Fibroblast of lung (primary cell): ENCODE results near the gene CA9. TPM values are rescaled to one million over a fixed set of nuclear protein-coding genes. Genes with fewer than 3 reads are reported as not detected.

Experiments used
- DNase-seq, 2 donors: peaks; one replicate each; pipeline versions ENCODE4 v3.0.0 to v3.0.0-alpha.2; 2010; ENCODE audit warnings: low read depth in 2 of 2
- H2AFZ ChIP-seq: 2 replicates; pipeline ENCODE4 v1.5.1; 2012; ENCODE audit warnings: low read length, control low read depth, inconsistent platforms
- H3K27ac ChIP-seq: 2 replicates; pipeline ENCODE4 v1.5.1; 2011; ENCODE audit warnings: low read length, control low read depth; ENCODE audit not compliant: insufficient read depth
- H3K27me3 ChIP-seq: 2 replicates; pipeline ENCODE4 v1.5.1; 2011; ENCODE audit warnings: mild to moderate bottlenecking, low read length; ENCODE audit not compliant: control insufficient read depth, insufficient read depth
- H3K36me3 ChIP-seq: 2 replicates; pipeline ENCODE4 v1.5.1; 2011; ENCODE audit warnings: low read length; ENCODE audit not compliant: control insufficient read depth, insufficient read depth
- H3K4me1 ChIP-seq: 2 replicates; pipeline ENCODE4 v1.5.1; 2011; ENCODE audit warnings: low read length; ENCODE audit not compliant: control insufficient read depth, insufficient read depth; ENCODE audit errors: extremely low read depth
- H3K4me2 ChIP-seq: 2 replicates; pipeline ENCODE4 v1.5.1; 2011; ENCODE audit warnings: low read length, control low read depth; ENCODE audit not compliant: insufficient read depth; ENCODE audit errors: extremely low read depth
- H3K4me3 ChIP-seq, 4 experiments: fragments of 200-600 bp in 1 of 4; sonication (generic) in 1 of 4; replicated peaks in 1 of 4; 2 replicates each; pipeline ENCODE4 v1.5.1; 2011 to 2016; ENCODE audit warnings: low read length in 4 of 4, low read depth in 3 of 4, mild to moderate bottlenecking in 3 of 4, control low read depth in 2 of 4, inconsistent platforms in 1 of 4, mixed read lengths in 1 of 4; ENCODE audit not compliant: insufficient read depth in 1 of 4; ENCODE audit errors: control extremely low read depth in 1 of 4
- H3K79me2 ChIP-seq: 2 replicates; pipeline ENCODE4 v1.5.1; 2012; ENCODE audit warnings: mild to moderate bottlenecking, low read length, inconsistent platforms; ENCODE audit not compliant: control insufficient read depth, insufficient read depth
- H3K9ac ChIP-seq: 2 replicates; pipeline ENCODE4 v1.5.1; 2011; ENCODE audit warnings: mild to moderate bottlenecking, low read length, control low read depth; ENCODE audit not compliant: insufficient read depth
- H3K9me3 ChIP-seq: 2 replicates; pipeline ENCODE4 v1.5.1; 2012; ENCODE audit warnings: low read depth, low read length; ENCODE audit not compliant: control insufficient read depth, insufficient read depth
- H4K20me1 ChIP-seq: 2 replicates; pipeline ENCODE4 v1.5.1; 2011; ENCODE audit warnings: low read length; ENCODE audit not compliant: control insufficient read depth, insufficient read depth; ENCODE audit errors: extremely low read depth
- EZH2 ChIP-seq: IDR thresholded peaks from 2 replicates; pipeline ENCODE4 v1.5.1; 2012; ENCODE audit warnings: low read length, control low read depth, mild to moderate bottlenecking; ENCODE audit errors: missing control alignments
- polyA plus RNA-seq, 2 donors: library from polyadenylated mRNA; depleted of rRNA in 1 of 2; stranded (reverse) in 1 of 2; unstranded in 1 of 2; fragments of >200 nt; gene quantifications; 2 replicates each; pipeline ENCODE4 v1.2.1, GENCODE V29; 2011 to 2012; ENCODE audit warnings: missing spikeins in 1 of 2
- total RNA-seq: library from RNA; depleted of rRNA; stranded (reverse); fragments of >200 nt; gene quantifications from 2 replicates; pipeline ENCODE4 v1.2.1, GENCODE V29; 2014
- TF ChIP-seq, protein P1 (sequence below), 2 donors: IDR thresholded peaks in 1 of 2; conservative IDR thresholded peaks in 1 of 2; 1 replicate in 1 of 2; 2 replicates in 1 of 2; pipeline ENCODE4 v1.5.1; 2011 to 2012; ENCODE audit warnings: low read length in 2 of 2, control low read depth in 1 of 2, inconsistent platforms in 1 of 2, low read depth in 1 of 2, mild to moderate bottlenecking in 1 of 2

CA9 gene
- total and polyA plus RNA-seq, 2 donors (not counting 1 experiment from before 2014, with no cell fraction given) = 0.17 to 0.59 TPM

GRCh38 chr9:35680331-35681105 lies 6.8 kb downstream of the CA9 start:
- Histone ChIP-seq H3K4me3 (no peak overlapping the region), H3K4me1 (peaks cover 34% of the 10 kb centered on the region), H4K20me1 (no peaks in the 10 kb centered on the region), H2AFZ (no peak overlapping the region), H3K27me3 (no peaks in the 10 kb centered on the region), H3K36me3 (peaks cover 22% of the 10 kb centered on the region), H3K79me2 (peaks cover 12% of the 10 kb centered on the region), H3K9me3 (no peaks in the 10 kb centered on the region), H3K9ac (no peak overlapping the region), H3K27ac (no peak overlapping the region), H3K4me2 (no peak overlapping the region)
- DNase-seq = peak; percentile 56 to 79
- no peak for TF ChIP-seq EZH2
- TF ChIP-seq, protein P1, sequence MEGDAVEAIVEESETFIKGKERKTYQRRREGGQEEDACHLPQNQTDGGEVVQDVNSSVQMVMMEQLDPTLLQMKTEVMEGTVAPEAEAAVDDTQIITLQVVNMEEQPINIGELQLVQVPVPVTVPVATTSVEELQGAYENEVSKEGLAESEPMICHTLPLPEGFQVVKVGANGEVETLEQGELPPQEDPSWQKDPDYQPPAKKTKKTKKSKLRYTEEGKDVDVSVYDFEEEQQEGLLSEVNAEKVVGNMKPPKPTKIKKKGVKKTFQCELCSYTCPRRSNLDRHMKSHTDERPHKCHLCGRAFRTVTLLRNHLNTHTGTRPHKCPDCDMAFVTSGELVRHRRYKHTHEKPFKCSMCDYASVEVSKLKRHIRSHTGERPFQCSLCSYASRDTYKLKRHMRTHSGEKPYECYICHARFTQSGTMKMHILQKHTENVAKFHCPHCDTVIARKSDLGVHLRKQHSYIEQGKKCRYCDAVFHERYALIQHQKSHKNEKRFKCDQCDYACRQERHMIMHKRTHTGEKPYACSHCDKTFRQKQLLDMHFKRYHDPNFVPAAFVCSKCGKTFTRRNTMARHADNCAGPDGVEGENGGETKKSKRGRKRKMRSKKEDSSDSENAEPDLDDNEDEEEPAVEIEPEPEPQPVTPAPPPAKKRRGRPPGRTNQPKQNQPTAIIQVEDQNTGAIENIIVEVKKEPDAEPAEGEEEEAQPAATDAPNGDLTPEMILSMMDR (conservative IDR thresholded peaks at IDR 0.05 in 1 of 2, IDR thresholded peaks at IDR 0.05 in 1 of 2; ENCODE audit: low read depth in 1 of 2, low read length in 2 of 2) = no peak

DNA sequence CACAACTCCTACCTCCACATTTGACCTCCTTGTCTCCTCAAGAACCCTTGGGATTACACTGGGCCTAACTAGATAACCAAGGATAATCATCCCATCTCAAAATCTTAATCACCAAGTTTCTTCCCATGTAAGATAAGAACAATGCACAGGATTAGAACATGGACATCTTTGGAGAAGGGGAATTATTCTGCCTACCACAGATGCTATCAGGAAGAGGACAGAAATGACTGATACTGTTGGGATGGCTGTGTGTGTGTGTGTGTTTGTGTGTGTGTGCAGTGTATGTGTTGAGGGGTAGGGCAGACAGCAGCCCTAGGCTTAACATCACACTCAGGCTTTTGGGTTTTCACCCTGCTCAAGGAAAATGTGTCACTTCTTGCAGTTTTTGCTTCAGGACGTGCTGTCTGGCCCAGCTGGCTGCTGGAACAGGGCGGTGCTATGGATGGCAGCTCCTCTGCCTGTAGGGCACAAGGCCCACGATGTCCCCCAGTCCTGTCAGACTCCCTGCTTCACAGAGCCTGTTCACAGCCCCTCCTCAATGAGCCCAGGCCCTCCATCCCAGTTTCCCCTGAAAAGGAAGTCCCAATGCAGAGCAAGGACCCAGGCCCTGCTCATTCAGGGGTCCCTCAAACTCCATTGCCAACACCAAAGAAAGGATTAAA lies 7.7 kb downstream of the CA9 start:
- H3K4me1 ChIP-seq = peaks cover 38% of the 10 kb centered on the region
- no peaks in the 10 kb centered on the region for H4K20me1 ChIP-seq
- H2AFZ ChIP-seq = no peak overlapping the region
- no peak for TF ChIP-seq EZH2
- TF ChIP-seq, protein P1 (conservative IDR thresholded peaks at IDR 0.05 in 1 of 2, IDR thresholded peaks at IDR 0.05 in 1 of 2; ENCODE audit: low read depth in 1 of 2, low read length in 2 of 2) = no peak
- H3K9me3 ChIP-seq = no peaks in the 10 kb centered on the region
- H3K79me2 ChIP-seq = peaks cover 19% of the 10 kb centered on the region
- peak overlapping the region; percentile 5 for H3K27ac ChIP-seq
- DNase-seq = peak in 1 of 2 donors; percentile 58
- H3K27me3 ChIP-seq = no peaks in the 10 kb centered on the region
- no peak overlapping the region for H3K4me3 ChIP-seq
- no peak overlapping the region for H3K4me2 ChIP-seq
- peaks cover 27% of the 10 kb centered on the region for H3K36me3 ChIP-seq
- no peak overlapping the region for H3K9ac ChIP-seq

DNA sequence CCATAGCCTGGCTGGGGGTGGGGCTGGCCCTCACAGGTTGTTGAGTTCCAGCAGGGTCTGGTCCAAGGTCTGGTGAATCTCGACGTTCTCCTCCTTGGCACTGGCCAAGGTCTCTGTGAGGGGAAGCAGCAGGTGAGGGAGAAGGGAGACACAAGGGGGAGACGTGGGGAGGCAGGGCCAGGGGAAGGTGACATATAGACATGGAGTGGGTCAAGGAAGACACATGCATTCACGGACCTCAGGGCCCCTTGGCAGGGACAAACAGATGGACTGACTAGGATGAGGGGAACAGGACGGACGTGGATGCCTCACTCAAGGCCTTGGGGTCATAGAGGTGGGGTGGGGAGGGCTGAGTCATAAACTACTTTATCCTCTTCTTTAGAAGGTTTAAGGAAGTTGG lies 8.3 kb downstream of the CA9 start:
- no peaks in the 10 kb centered on the region for H3K9me3 ChIP-seq
- H3K27me3 ChIP-seq = no peaks in the 10 kb centered on the region
- H3K9ac ChIP-seq = no peak overlapping the region
- H3K36me3 ChIP-seq = peaks cover 27% of the 10 kb centered on the region
- H4K20me1 ChIP-seq = no peaks in the 10 kb centered on the region
- H3K27ac ChIP-seq = peak overlapping the region; percentile 8
- TF ChIP-seq, protein P1 (conservative IDR thresholded peaks at IDR 0.05 in 1 of 2, IDR thresholded peaks at IDR 0.05 in 1 of 2; ENCODE audit: low read depth in 1 of 2, low read length in 2 of 2) = no peak
- no peak for TF ChIP-seq EZH2
- no peak overlapping the region for H3K4me2 ChIP-seq
- peak in 1 of 2 donors; percentile 29 for DNase-seq
- H3K79me2 ChIP-seq = peaks cover 25% of the 10 kb centered on the region
- H3K4me1 ChIP-seq = peaks cover 38% of the 10 kb centered on the region
- no peak overlapping the region for H3K4me3 ChIP-seq
- H2AFZ ChIP-seq = no peak overlapping the region
